HepG2 (cell line): ENCODE measurements around the gene CCNQ. TPM values are rescaled to one million over a fixed set of nuclear protein-coding genes. Genes with fewer than 3 reads are reported as not detected.

Experiments used
- BRD4 ChIP-seq: sonication (generic); formaldehyde crosslinking; IDR thresholded peaks from 2 replicates; pipeline ENCODE4 v1.4.0; 2020; ENCODE audit warnings: missing genetic modification reagents
- ERF ChIP-seq: IDR thresholded peaks from 2 replicates; pipeline ENCODE4 v1.6.1; 2018; ENCODE audit warnings: missing biosample characterization, missing genetic modification reagents
- GATAD2A ChIP-seq: IDR thresholded peaks from 2 replicates; pipeline ENCODE4 v1.6.1; 2016
- HNRNPL ChIP-seq: fragments of 200-400 bp; formaldehyde crosslinking; IDR thresholded peaks from 2 replicates; pipeline ENCODE4 v1.6.1; 2017; ENCODE audit warnings: mild to moderate bottlenecking, low read depth, low read length
- MIXL1 ChIP-seq: IDR thresholded peaks from 2 replicates; pipeline ENCODE4 v1.6.1; 2016
- PATZ1 ChIP-seq: sonication (generic); formaldehyde crosslinking; IDR thresholded peaks from 2 replicates; pipeline ENCODE4 v1.4.0; 2020; ENCODE audit warnings: missing genetic modification reagents
- PBX3 ChIP-seq: sonication (generic); formaldehyde crosslinking; IDR thresholded peaks from 2 replicates; pipeline ENCODE4 v1.8.1; 2023; ENCODE audit warnings: missing genetic modification reagents, inconsistent platforms, borderline replicate concordance
- SNRNP70 ChIP-seq: fragments of 200-400 bp; formaldehyde crosslinking; IDR thresholded peaks from 2 replicates; pipeline ENCODE4 v1.6.1; 2017; ENCODE audit warnings: mild to moderate bottlenecking, low read depth, low read length, moderate library complexity
- TSC22D2 ChIP-seq: sonication (generic); formaldehyde crosslinking; IDR thresholded peaks from 2 replicates; pipeline ENCODE4 v1.5.1; 2020; ENCODE audit warnings: missing genetic modification reagents, mild to moderate bottlenecking, borderline replicate concordance
- ZNF687 ChIP-seq: sonication (generic); formaldehyde crosslinking; IDR thresholded peaks from 2 replicates; pipeline ENCODE4 v1.5.1; 2020; ENCODE audit warnings: mild to moderate bottlenecking, missing genetic modification reagents, moderate library complexity
- ZNF749 ChIP-seq: sonication (generic); formaldehyde crosslinking; IDR thresholded peaks from 2 replicates; pipeline ENCODE4 v1.8.0; 2022; ENCODE audit warnings: mild to moderate bottlenecking, missing genetic modification reagents, moderate library complexity, borderline replicate concordance
- ZNF772 ChIP-seq: sonication (generic); formaldehyde crosslinking; IDR thresholded peaks from 2 replicates; pipeline ENCODE4 v1.5.0; 2020; ENCODE audit warnings: mild to moderate bottlenecking, missing genetic modification reagents
- ZNF775 ChIP-seq: sonication (generic); formaldehyde crosslinking; IDR thresholded peaks from 2 replicates; pipeline ENCODE4 v1.4.0; 2020; ENCODE audit warnings: missing genetic modification reagents, mild to moderate bottlenecking, moderate library complexity, borderline replicate concordance
- polyA plus RNA-seq, 8 experiments: library from polyadenylated mRNA; depleted of rRNA in 3 of 8; stranded (reverse) in 7 of 8; unstranded in 1 of 8; fragments of >200 nt; fragmentation: Illumina TruSeq in 4 of 8; extraction: Trizol in 4 of 8; gene quantifications; 2 replicates each; pipeline versions ENCODE4 v1.2.1 to v1.2.3, GENCODE V29; 2011 to 2016; ENCODE audit warnings: low read depth in 4 of 8, missing spikeins in 1 of 8, mixed read lengths in 1 of 8; ENCODE audit not compliant: insufficient read depth in 1 of 8
- total RNA-seq, 5 experiments: library from RNA; depleted of rRNA; stranded (reverse); fragments of >200 nt; fragmentation: Illumina TruSeq; extraction: Trizol; gene quantifications; 2 replicates each; pipeline ENCODE4 v1.2.3, GENCODE V29; 2016; ENCODE audit warnings: low read depth in 1 of 5
- TF ChIP-seq, protein P1 (sequence below): sonication (generic); formaldehyde crosslinking; IDR thresholded peaks from 2 replicates; pipeline ENCODE4 v1.9.0; 2022; ENCODE audit warnings: missing genetic modification reagents, mild to moderate bottlenecking, borderline replicate concordance

CCNQ gene
- total and polyA plus RNA-seq, 2 of the 13 experiments (the other 11 are each of a cell fraction or from before 2014, with no cell fraction given), result 15.0 to 25.5 TPM

DNA sequence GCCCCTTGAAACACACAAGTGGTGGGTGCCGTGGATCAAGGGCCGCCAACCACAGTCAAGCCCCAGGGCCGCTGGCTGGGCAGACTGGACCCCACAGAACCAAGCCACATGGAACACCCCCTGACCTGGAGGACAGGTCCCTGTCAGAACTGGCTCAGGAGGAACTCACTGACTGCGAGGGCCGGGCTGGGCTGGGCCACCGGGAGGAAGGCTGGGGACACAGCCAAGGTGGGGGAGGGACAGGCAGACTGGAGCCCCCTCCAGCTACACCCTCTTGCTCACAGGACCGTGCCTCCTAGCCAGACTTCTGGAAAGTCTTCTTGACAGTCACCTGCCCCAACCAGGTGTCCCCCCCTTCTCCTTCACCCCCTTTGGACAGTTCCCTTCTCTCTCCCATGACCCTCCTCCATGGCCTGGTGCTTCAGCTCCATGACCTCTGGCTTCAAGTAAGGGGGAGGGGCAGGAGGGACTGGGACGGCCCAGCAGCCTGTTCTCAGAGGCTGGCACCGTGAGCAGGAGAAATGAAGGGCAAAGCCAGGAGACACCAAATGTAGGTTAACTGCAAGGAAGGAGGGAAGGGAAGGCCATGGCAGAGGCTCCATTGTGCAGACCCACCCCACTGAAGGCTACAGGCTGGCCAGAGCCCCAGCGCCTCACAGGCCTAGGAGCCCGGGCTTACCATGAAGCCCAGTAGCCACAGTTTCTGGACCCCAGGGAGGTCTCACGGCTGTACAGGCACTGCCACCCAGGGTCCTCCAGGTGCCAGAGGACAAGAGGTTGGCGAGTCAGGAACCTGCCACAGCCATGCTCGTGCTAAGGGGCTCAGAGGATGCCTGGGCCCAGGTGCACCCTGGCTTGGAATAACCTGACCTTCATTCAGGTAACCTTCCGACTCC, 25.5 kb upstream of the CCNQ start (continued):
- TF ChIP-seq ZNF687 (CRISPR knock-in tag) (peak; percentile 78), PBX3 (CRISPR knock-in tag) (no peak), MIXL1 (CRISPR knock-in tag) (no peak), ZNF749 (CRISPR knock-in tag) (no peak), ZNF772 (CRISPR knock-in tag) (0 out of 2 replicates have a peak, but pooled peaks have one; percentile 41), PATZ1 (CRISPR knock-in tag) (peak; percentile 83), GATAD2A (0 out of 2 replicates have a peak, but pooled peaks have one; percentile 25), TSC22D2 (CRISPR knock-in tag) (no peak), ZNF775 (no peak), BRD4 (CRISPR knock-in tag) (peak; percentile 38; the same call in 1 of the 2 replicates), HNRNPL (peak; percentile 21), ERF (CRISPR knock-in tag) (no peak), SNRNP70 (no peak)
- TF ChIP-seq, protein P1, sequence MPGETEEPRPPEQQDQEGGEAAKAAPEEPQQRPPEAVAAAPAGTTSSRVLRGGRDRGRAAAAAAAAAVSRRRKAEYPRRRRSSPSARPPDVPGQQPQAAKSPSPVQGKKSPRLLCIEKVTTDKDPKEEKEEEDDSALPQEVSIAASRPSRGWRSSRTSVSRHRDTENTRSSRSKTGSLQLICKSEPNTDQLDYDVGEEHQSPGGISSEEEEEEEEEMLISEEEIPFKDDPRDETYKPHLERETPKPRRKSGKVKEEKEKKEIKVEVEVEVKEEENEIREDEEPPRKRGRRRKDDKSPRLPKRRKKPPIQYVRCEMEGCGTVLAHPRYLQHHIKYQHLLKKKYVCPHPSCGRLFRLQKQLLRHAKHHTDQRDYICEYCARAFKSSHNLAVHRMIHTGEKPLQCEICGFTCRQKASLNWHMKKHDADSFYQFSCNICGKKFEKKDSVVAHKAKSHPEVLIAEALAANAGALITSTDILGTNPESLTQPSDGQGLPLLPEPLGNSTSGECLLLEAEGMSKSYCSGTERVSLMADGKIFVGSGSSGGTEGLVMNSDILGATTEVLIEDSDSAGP (CRISPR knock-in tag), result peak; percentile 46; the same call in 1 of the 2 replicates
